Measurements from ENCODE around the gene LGALS3BP.

- TF ChIP-seq CTCF (IDR thresholded peaks at IDR 0.05) (no peak), POLR2A (IDR thresholded peaks at IDR 0.05) (no peak)
Observed at GRCh38 chr17:78944026-78944425, 35.7 kb downstream of the LGALS3BP start.
